Activated CD8-positive, alpha-beta memory T cell treated with anti-CD3 and anti-CD28 coated beads, Interleukin-2, amount 10 ng/mL, durations not matched to agents 7 days and 5 days (primary cell): Measurements from ENCODE around the gene SLC1A2. TPM values are rescaled to one million over a fixed set of nuclear protein-coding genes. Genes with fewer than 3 reads are reported as not detected.

Experiments used
- ATAC-seq: fragments of 150-1000 bp; cut with Tn5 transposase; one replicate; pipeline ENCODE4 v1.10.0; 2021; ENCODE audit warnings: moderate library complexity
- CTCF ChIA-PET: fragments of 350-600 bp; sonication (Branson Sonifier 250); formaldehyde crosslinking; loops from one replicate; lab custom pipeline; 2021; ENCODE audit warnings: antibody characterized with exemption; lab: Charles Lee
- DNase-seq: peaks from one replicate; pipeline ENCODE4 v3.0.0-alpha.2; 2020
- H3K27ac Mint-ChIP-seq: one replicate; pipeline ENCODE4 v1.8.0; 2021; ENCODE audit warnings: mild to moderate bottlenecking, mixed read lengths
- H3K27me3 Mint-ChIP-seq: one replicate; pipeline ENCODE4 v1.8.0; 2021; ENCODE audit warnings: mixed read lengths
- H3K36me3 Mint-ChIP-seq: one replicate; pipeline ENCODE4 v1.8.0; 2021; ENCODE audit warnings: mild to moderate bottlenecking, mixed read lengths
- H3K4me1 Mint-ChIP-seq: one replicate; pipeline ENCODE4 v1.8.0; 2021; ENCODE audit warnings: mixed read lengths
- H3K4me3 Mint-ChIP-seq: one replicate; pipeline ENCODE4 v1.8.0; 2021; ENCODE audit warnings: mild to moderate bottlenecking, moderate library complexity, mixed read lengths
- H3K9me3 Mint-ChIP-seq: one replicate; pipeline ENCODE4 v1.8.0; 2022; ENCODE audit warnings: low read depth, mixed read lengths
- total RNA-seq, 2 experiments: library from RNA; stranded (reverse); gene quantifications; one replicate each; pipeline ENCODE4 v1.2.3, GENCODE V29; 2021

Gene SLC1A2
- total RNA-seq, 2 experiments from 2014 or later, result not detected

DNA sequence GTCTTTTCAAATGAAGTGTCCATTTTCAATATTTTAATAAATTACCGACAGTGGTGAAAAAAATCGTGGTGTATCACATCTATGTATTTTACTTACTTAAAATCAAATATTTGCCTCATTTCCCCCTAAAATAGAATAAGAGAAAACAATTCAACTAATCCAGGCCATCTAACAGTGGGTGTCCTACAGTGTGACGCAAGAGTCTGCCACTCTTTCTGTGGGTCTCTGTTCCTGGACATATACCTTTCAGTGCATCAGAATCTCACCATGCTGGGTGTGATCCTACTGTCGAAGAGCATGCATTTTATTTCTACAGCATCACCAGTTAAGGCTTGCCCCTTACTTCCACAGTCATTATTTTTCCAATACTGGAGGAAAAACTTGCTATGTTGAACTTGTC, 169.2 kb downstream of the SLC1A2 start:
- DNase-seq (no peak), ATAC-seq (no peak)
- peaks cover 18% of the 10 kb centered on the region for H3K4me1 Mint-ChIP-seq
- peaks cover 9% of the 10 kb centered on the region for H3K36me3 Mint-ChIP-seq
- H3K9me3 Mint-ChIP-seq, result peaks cover 3% of the 10 kb centered on the region
- CTCF ChIA-PET, result no interaction called here
- peaks cover 3% of the 10 kb centered on the region for H3K27me3 Mint-ChIP-seq
- H3K4me3 Mint-ChIP-seq, result no peak overlapping the region
- no peak overlapping the region for H3K27ac Mint-ChIP-seq

DNA sequence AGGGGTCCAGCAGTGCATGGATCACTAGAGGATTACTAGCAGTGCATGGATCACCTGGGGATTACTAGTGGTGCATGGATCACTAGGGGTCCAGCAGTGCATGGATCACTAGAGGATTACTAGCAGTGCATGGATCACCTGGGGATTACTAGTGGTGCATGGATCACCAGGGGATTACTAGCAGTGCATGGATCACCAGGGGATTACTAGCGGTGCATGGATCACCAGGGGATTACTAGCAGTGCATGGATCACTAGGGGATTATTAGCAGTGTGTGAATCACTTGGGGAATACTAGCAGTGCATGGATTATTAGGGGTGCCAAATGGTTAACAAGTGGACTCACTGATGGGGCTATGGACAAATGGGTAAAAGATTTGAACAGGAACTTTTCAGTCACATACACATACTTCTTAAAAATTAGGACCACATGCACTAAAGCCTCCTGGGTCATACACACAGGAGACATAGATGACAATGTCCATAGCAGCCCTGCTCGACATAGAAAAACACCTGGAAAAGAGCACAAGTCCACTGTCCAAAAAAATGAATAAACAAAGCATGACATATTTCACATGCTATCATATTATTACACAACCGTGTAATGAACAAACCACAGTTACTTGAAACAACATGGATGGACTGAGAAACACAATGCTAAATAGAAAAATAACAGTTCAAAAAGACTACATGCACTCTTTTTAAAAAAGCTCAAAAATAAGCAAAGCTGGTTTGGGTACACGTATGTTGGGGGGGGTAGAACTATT, 170.6 kb downstream of the SLC1A2 start:
- Mint-ChIP-seq H3K36me3 (peaks cover 7% of the 10 kb centered on the region), H3K27ac (no peak overlapping the region), H3K4me3 (no peak overlapping the region), H3K4me1 (peaks cover 18% of the 10 kb centered on the region), H3K27me3 (peaks cover 3% of the 10 kb centered on the region), H3K9me3 (peaks cover 7% of the 10 kb centered on the region)
- DNase-seq (no peak), ATAC-seq (no peak)
- CTCF ChIA-PET, result no interaction called here

DNA sequence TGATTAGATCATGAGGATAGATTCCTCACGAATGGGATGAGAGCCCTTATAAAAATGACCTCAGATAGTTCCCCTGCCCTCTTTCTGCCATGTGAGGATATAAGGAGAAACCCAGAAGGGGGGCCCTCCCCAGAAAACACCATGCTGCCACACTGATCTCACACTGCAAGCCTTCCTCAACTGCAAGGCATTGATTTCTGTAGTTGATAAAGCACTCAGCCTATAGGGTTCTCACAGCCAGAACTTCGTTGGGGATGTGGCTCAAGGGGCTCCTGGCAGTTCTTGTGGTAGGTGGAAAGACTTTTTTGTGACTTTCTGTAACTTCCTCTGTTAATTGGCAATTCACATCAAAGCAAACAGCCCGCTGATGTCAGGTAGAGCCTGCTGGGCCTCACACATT, 171.5 kb downstream of the SLC1A2 start:
- peaks cover 22% of the 10 kb centered on the region for H3K4me1 Mint-ChIP-seq
- peaks cover 3% of the 10 kb centered on the region for H3K27me3 Mint-ChIP-seq
- H3K9me3 Mint-ChIP-seq, result peaks cover 7% of the 10 kb centered on the region
- DNase-seq, result peak; percentile 41
- peak overlapping the region; percentile 56 for H3K27ac Mint-ChIP-seq
- ATAC-seq, result peak; percentile 46
- CTCF ChIA-PET, result interaction anchor here (1.2 to 1.6 kb wide), 3 partner anchors 9 to 17 kb away, joined by 3 to 8 read pairs (median 5); no protein-coding TSS in a partner anchor
- no peak overlapping the region for H3K4me3 Mint-ChIP-seq
- peaks cover 8% of the 10 kb centered on the region for H3K36me3 Mint-ChIP-seq

- Mint-ChIP-seq H3K4me3 (no peak overlapping the region), H3K9me3 (peaks cover 7% of the 10 kb centered on the region), H3K4me1 (peaks cover 26% of the 10 kb centered on the region), H3K27ac (peak overlapping the region; percentile 56), H3K27me3 (peaks cover 3% of the 10 kb centered on the region), H3K36me3 (peaks cover 8% of the 10 kb centered on the region)
- peak; percentile 55 for DNase-seq
- peak; percentile 74 for ATAC-seq
- CTCF ChIA-PET, result interaction anchor here (0.7 to 1.6 kb wide), 4 partner anchors 9 to 235 kb away, joined by 3 to 8 read pairs (median 6); no protein-coding TSS in a partner anchor
Observed at GRCh38 chr11:35247428-35247827, 171.9 kb downstream of the SLC1A2 start.

GRCh38 chr11:35246745-35247144, 172.6 kb downstream of the SLC1A2 start:
- Mint-ChIP-seq H3K4me3 (no peak overlapping the region), H3K4me1 (peaks cover 33% of the 10 kb centered on the region), H3K27me3 (peaks cover under 1% of the 10 kb centered on the region), H3K9me3 (peaks cover 7% of the 10 kb centered on the region), H3K36me3 (peaks cover 8% of the 10 kb centered on the region), H3K27ac (no peak overlapping the region)
- no peak for ATAC-seq
- no peak for DNase-seq
- CTCF ChIA-PET, result interaction anchor here (0.7 to 1.6 kb wide), 4 partner anchors 10 to 234 kb away, joined by 3 to 8 read pairs (median 6); no protein-coding TSS in a partner anchor

DNA sequence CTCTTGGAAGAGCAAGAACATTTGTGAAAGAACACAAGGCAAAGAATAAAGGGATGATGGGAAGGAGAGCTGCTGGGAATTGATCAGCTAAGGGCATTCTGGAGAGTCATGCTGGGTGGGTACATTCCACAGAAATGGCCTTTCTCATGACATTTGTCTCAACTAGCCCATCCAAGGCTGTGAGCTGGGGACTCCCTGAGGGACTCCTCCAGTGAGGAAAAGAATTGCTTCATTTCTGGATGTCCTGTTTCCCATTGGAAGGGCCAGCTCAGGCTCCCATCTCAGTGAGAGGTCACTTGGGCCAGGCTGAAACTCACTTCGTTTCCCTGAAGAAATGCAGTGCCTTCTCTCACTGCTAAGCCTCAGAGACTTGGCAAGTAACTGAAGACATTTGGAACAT, 173.6 kb downstream of the SLC1A2 start:
- H3K36me3 Mint-ChIP-seq, result peaks cover 8% of the 10 kb centered on the region
- H3K27me3 Mint-ChIP-seq, result peaks cover 6% of the 10 kb centered on the region
- H3K9me3 Mint-ChIP-seq, result peaks cover 7% of the 10 kb centered on the region
- ATAC-seq (no peak), DNase-seq (no peak)
- H3K4me1 Mint-ChIP-seq, result peaks cover 39% of the 10 kb centered on the region
- H3K27ac Mint-ChIP-seq, result no peak overlapping the region
- H3K4me3 Mint-ChIP-seq, result no peak overlapping the region
- CTCF ChIA-PET, result interaction anchor here (0.9 to 1.1 kb wide), 3 partner anchors 8 to 60 kb away, joined by 3 read pairs; no protein-coding TSS in a partner anchor

- H3K36me3 Mint-ChIP-seq, result peaks cover 8% of the 10 kb centered on the region
- H3K9me3 Mint-ChIP-seq, result peaks cover 7% of the 10 kb centered on the region
- CTCF ChIA-PET, result interaction anchor here (0.9 to 1.1 kb wide), 3 partner anchors 9 to 60 kb away, joined by 3 read pairs; no protein-coding TSS in a partner anchor
Observed at GRCh38 chr11:35245056-35245455, 174.3 kb downstream of the SLC1A2 start.

GRCh38 chr11:35243774-35244173, 175.6 kb downstream of the SLC1A2 start:
- ATAC-seq (no peak), DNase-seq (no peak)
- no peak overlapping the region for H3K27ac Mint-ChIP-seq
- H3K27me3 Mint-ChIP-seq, result peaks cover 15% of the 10 kb centered on the region
- no peak overlapping the region for H3K4me3 Mint-ChIP-seq
- CTCF ChIA-PET, result no interaction called here
- H3K4me1 Mint-ChIP-seq, result peaks cover 41% of the 10 kb centered on the region
- H3K9me3 Mint-ChIP-seq, result peaks cover 6% of the 10 kb centered on the region
- peaks cover 5% of the 10 kb centered on the region for H3K36me3 Mint-ChIP-seq

More at GRCh38 chr11:35245056-35245455, 174.3 kb downstream of the SLC1A2 start:
- H3K4me3 Mint-ChIP-seq, result no peak overlapping the region
- H3K27me3 Mint-ChIP-seq, result peaks cover 10% of the 10 kb centered on the region
- peaks cover 39% of the 10 kb centered on the region for H3K4me1 Mint-ChIP-seq
- H3K27ac Mint-ChIP-seq, result no peak overlapping the region
- DNase-seq, result no peak
- ATAC-seq, result no peak

DNA sequence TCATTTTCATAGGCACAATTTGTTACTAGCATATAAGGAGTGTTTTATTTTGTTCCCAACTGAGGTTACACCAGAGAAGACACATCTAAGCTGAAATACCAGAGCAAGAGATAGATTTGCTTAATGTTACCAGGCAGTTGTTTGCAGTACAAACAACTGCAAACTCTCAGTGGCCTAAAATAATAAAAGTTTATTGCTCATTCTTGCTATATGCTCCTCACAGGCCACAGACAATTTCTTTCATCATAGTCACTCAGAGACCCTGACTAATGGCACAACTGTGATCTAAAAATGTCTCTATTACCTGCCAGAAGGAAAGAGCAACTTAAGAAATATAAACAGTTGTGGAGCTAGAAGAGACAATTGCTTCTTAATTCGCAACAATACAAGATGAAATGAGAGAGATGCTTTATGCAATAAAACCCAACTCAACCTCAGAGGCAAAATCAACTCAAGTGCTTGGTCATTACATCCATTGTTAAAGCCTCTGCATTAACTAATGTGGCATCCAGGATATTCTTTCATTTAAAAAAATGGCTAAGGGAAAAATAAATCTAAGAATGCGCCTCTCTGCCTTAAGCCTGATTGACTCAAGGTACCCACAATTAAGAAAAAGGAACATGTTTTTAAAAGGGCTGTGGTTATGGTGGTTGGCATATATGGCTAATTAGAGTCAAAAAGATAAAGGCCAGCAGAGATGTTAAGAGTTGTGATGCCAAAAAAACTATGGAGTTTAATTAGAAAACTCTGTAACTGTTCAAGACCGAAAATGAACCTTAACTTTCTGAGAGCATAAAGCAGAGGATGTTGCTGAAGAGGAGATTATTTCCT, 176.7 kb downstream of the SLC1A2 start:
- ATAC-seq, result no peak
- Mint-ChIP-seq H3K36me3 (peaks cover 1% of the 10 kb centered on the region), H3K4me3 (no peak overlapping the region), H3K27me3 (peaks cover 15% of the 10 kb centered on the region), H3K9me3 (peaks cover 4% of the 10 kb centered on the region), H3K4me1 (peaks cover 41% of the 10 kb centered on the region), H3K27ac (no peak overlapping the region)
- DNase-seq, result no peak
- CTCF ChIA-PET, result interaction anchor here (0.9 to 5.6 kb wide), 2 partner anchors 154 to 243 kb away, joined by 3 to 38 read pairs; no protein-coding TSS in a partner anchor

DNA sequence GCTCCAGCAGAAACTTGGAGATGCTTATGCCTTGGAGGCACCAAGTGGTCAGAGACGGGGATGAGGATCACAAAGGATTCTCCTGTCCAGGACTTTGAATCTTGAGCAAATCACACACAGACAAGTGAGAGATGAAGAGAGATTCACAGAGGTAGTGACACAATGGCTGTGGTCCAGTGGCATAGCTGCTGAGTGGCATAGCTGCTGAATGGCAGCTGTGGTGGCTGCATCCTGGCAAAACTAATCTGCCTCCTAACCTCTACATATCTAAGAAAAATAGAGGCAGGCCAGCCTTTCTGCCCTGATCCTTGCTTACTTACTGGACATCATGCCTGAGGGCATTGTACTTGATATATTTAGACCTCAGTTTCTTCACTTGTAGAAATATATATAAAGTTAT, 177.8 kb downstream of the SLC1A2 start:
- Mint-ChIP-seq H3K36me3 (peaks cover 1% of the 10 kb centered on the region), H3K9me3 (peaks cover 4% of the 10 kb centered on the region), H3K4me1 (peaks cover 40% of the 10 kb centered on the region), H3K4me3 (no peak overlapping the region), H3K27me3 (peaks cover 15% of the 10 kb centered on the region), H3K27ac (peak overlapping the region; percentile 18)
- ATAC-seq (no peak), DNase-seq (no peak)
- CTCF ChIA-PET, result interaction anchor here (0.6 to 5.6 kb wide), 3 partner anchors 150 to 242 kb away, joined by 3 to 38 read pairs (median 3); no protein-coding TSS in a partner anchor

GRCh38 chr11:35241083-35241482, 178.3 kb downstream of the SLC1A2 start:
- H3K4me3 Mint-ChIP-seq, result no peak overlapping the region
- peaks cover 15% of the 10 kb centered on the region for H3K27me3 Mint-ChIP-seq
- peaks cover 44% of the 10 kb centered on the region for H3K4me1 Mint-ChIP-seq
- peaks cover 4% of the 10 kb centered on the region for H3K9me3 Mint-ChIP-seq
- CTCF ChIA-PET, result interaction anchor here (0.6 to 5.6 kb wide), 5 partner anchors 75 to 315 kb away, joined by 3 to 38 read pairs (median 4); no protein-coding TSS in a partner anchor
- DNase-seq, result no peak
- H3K36me3 Mint-ChIP-seq, result peaks cover 1% of the 10 kb centered on the region
- no peak overlapping the region for H3K27ac Mint-ChIP-seq
- ATAC-seq, result no peak

GRCh38 chr11:35239471-35240075, 179.8 kb downstream of the SLC1A2 start:
- no peak for ATAC-seq
- DNase-seq, result no peak
- Mint-ChIP-seq H3K27ac (no peak overlapping the region), H3K36me3 (peaks cover 4% of the 10 kb centered on the region), H3K27me3 (peaks cover 15% of the 10 kb centered on the region), H3K9me3 (peaks cover 6% of the 10 kb centered on the region), H3K4me3 (no peak overlapping the region), H3K4me1 (peaks cover 57% of the 10 kb centered on the region)
- CTCF ChIA-PET, result interaction anchor here (1.0 to 5.6 kb wide), 5 partner anchors 16 to 313 kb away, joined by 3 to 38 read pairs (median 4); no protein-coding TSS in a partner anchor
